ENCODE results near the gene CSNK2A1.

DNA sequence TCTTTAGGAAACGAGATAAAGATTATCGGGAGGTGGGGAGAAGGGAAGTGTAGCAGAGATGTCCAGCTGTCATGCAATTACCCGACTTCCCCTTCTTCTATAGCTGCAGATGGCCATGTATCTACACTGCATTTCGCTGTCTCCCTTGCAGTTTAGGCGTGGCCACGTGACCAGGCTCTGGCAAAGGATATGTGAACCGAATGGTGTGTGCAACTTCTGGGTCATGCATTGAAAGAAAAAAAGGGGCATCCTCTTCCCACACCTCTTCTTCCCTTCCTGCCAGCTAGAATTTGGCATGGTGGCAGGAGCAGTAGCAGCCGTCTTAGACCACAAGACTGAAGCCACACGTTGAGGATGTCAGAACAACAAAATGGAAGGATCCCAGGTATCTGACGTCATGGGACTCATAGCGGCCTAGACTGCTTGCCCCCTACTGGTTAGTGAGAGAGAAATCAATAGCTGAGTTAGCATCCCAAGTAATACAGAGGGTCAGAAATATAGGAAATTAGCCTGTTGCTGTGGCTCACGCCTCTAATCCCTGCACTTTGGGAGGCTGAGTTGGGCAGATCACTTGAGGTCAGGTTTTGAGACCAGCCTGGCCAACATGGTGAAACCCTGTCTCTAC lies 33.7 kb upstream of the CSNK2A1 start:
- TF ChIP-seq CTCF (IDR thresholded peaks at IDR 0.05) (no peak), POLR2A (IDR thresholded peaks at IDR 0.05) (no peak)

Measured in body of pancreas (tissue), 4 donors.